GM13977 (cell line): Measurements from ENCODE around the gene CAMTA1.

Experiments used
- DNase-seq: peaks from one replicate; pipeline ENCODE4 v3.0.0; 2012; ENCODE audit warnings: low spot score
- CTCF ChIP-seq: IDR thresholded peaks from 2 replicates; pipeline ENCODE4 v1.5.1; 2012; ENCODE audit warnings: mild to moderate bottlenecking, control low read depth; ENCODE audit not compliant: insufficient read depth; ENCODE audit errors: extremely low read depth, missing control alignments
- in situ Hi-C: fragments of 300-500 bp; cut with MboI; formaldehyde crosslinking; loops from one replicate; pipeline ENCODE4 v1.12.0; 2022; ENCODE audit warnings: low sequenced_read_pairs, low pct_unique_long_range_greater_than_20kb, mixed read lengths, inconsistent platforms; ENCODE audit not compliant: unreplicated experiment

Gene CAMTA1

GRCh38 chr1:7795406-7795805 lies 1010.2 kb downstream of the CAMTA1 start:
- in situ Hi-C loops = no loop called here
- no peak for TF ChIP-seq CTCF
- no peak for DNase-seq

- in situ Hi-C loops = no loop called here
- no peak for DNase-seq
- TF ChIP-seq CTCF = no peak
Measured at GRCh38 chr1:7805460-7805859, 1020.2 kb downstream of the CAMTA1 start.

- peak; percentile 40 for DNase-seq
- peak; percentile 59 for TF ChIP-seq CTCF
- in situ Hi-C loops = no loop called here
Measured at GRCh38 chr1:7808253-7808844, 1023.1 kb downstream of the CAMTA1 start.

- DNase-seq = no peak
- TF ChIP-seq CTCF = no peak
- in situ Hi-C loops = no loop called here
Measured at GRCh38 chr1:7809742-7810141, 1024.5 kb downstream of the CAMTA1 start.

GRCh38 chr1:7810395-7810794 lies 1025.1 kb downstream of the CAMTA1 start:
- no peak for TF ChIP-seq CTCF
- in situ Hi-C loops = no loop called here
- no peak for DNase-seq

GRCh38 chr1:7811476-7811875 lies 1026.2 kb downstream of the CAMTA1 start:
- in situ Hi-C loops = no loop called here
- no peak for DNase-seq

More at GRCh38 chr1:7811476-7811875, 1026.2 kb downstream of the CAMTA1 start:
- TF ChIP-seq CTCF = no peak
